Stomach (tissue), 4 donors: ENCODE results near the gene STIM1.

Experiments
- CTCF ChIP-seq, 7 experiments: fragments of 450-650 bp in 4 of 7; fragments of 200-600 bp in 3 of 7; sonication (generic) in 3 of 7; IDR thresholded peaks; one replicate each; pipeline ENCODE4 v1.5.1; 2016 to 2019; ENCODE audit warnings: antibody characterized with exemption in 7 of 7, control low read depth in 2 of 7, mild to moderate bottlenecking in 1 of 7
- EP300 ChIP-seq: sonication (generic); formaldehyde crosslinking; IDR thresholded peaks from one replicate; pipeline ENCODE4 v1.6.1; 2017; ENCODE audit warnings: antibody characterized with exemption

GRCh38 chr11:4019891-4020290 lies 164.4 kb downstream of the STIM1 start:
- TF ChIP-seq EP300 (no peak), CTCF (IDR thresholded peaks at IDR 0.05) (no peak)
